Measurements from ENCODE around the gene CDC6. TPM values are rescaled to one million over a fixed set of nuclear protein-coding genes. Genes with fewer than 3 reads are reported as not detected.
A peak's percentile ranks its signal among the peaks of the same experiment; 100 is the strongest.

CDC6 gene
- total RNA-seq, 1 donor from 2014 or later, result 3.7 TPM

DNA sequence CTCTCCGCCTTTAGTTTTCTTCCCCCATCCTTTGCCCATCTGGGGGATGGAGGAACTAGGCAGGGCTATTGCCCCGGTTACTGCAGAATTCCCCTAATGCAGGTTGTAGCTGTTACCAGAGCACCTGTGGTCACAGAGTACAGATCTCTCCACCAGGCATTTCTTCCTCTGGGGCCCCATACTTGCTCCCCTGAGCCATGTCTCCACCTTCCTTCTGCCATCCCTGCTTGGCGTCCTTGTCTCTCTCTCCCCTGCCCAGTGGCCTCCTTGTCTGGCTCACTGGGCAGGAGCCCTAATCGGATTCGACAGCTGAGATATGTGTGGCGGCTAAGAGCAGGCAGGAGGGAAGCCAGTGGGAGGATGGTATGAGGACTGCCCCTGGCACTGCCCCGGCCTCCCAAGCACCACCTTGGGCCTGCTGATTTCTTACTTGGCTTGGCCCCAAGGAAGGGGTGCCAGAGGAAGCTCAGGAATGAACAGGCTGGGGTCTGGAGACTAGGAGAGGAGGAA is 23.3 kb downstream of the CDC6 start:
- Histone ChIP-seq H3K27me3 (no peaks in the 10 kb centered on the region), H3K4me3 (no peak overlapping the region), H3K4me1 (peaks cover 100% of the 10 kb centered on the region), H3K36me3 (no peaks in the 10 kb centered on the region), H3K9me3 (no peaks in the 10 kb centered on the region), H3K27ac (peak overlapping the region; percentile 70)
- intact Hi-C loops (cut with DNase I), result no loop called here
- DNase-seq (ENCODE audit: extremely low spot score in 2 of 2), result peak in 1 of 2 donors; percentile 92
- TF ChIP-seq POLR2AphosphoS5 (IDR thresholded peaks at IDR 0.05; ENCODE audit: insufficient read depth in 1 of 2, low read depth in 1 of 2), result no peak
- no peak for TF ChIP-seq POLR2A (IDR thresholded peaks at IDR 0.05)
- no peak for TF ChIP-seq CTCF (IDR thresholded peaks at IDR 0.05)

DNA sequence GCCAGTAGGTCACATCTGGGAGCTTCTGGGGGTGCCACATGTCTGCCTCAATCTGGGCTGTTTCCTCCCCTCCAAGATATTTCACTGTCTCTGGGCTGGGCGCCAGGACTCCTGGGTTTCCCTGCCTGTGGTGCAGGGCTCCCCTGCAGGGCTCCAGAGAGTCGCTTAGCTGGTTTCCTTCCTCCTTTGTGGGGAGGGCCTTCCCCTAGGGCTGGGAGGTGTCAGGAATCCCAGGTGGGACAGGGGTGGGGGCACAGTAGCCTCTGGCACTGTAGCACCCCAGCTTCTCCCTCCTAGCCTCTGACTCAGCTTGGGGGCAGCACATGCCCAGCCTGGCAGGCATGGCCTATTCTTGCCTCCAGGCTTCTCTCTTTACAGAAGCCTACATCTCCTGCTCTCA is 23.9 kb downstream of the CDC6 start:
- H3K27ac ChIP-seq, result peak overlapping the region; percentile 70
- no peak overlapping the region for H3K4me3 ChIP-seq
- intact Hi-C loops (cut with DNase I), result no loop called here
- no peaks in the 10 kb centered on the region for H3K36me3 ChIP-seq
- TF ChIP-seq POLR2AphosphoS5 (IDR thresholded peaks at IDR 0.05; ENCODE audit: insufficient read depth in 1 of 2, low read depth in 1 of 2), result no peak
- TF ChIP-seq CTCF (IDR thresholded peaks at IDR 0.05), result no peak
- TF ChIP-seq POLR2A (IDR thresholded peaks at IDR 0.05), result no peak
- peak in 1 of 2 donors; percentile 94 for DNase-seq (ENCODE audit: extremely low spot score in 2 of 2)
- no peaks in the 10 kb centered on the region for H3K9me3 ChIP-seq
- H3K27me3 ChIP-seq, result no peaks in the 10 kb centered on the region
- peaks cover 100% of the 10 kb centered on the region for H3K4me1 ChIP-seq

GRCh38 chr17:40312131-40312731 is 24.6 kb downstream of the CDC6 start:
- Histone ChIP-seq H3K9me3 (no peaks in the 10 kb centered on the region), H3K4me3 (no peak overlapping the region), H3K27ac (peak overlapping the region; percentile 70), H3K27me3 (no peaks in the 10 kb centered on the region), H3K36me3 (no peaks in the 10 kb centered on the region), H3K4me1 (peaks cover 100% of the 10 kb centered on the region)
- intact Hi-C loops (cut with DNase I), result no loop called here
- DNase-seq (ENCODE audit: extremely low spot score in 2 of 2), result no peak
- TF ChIP-seq CTCF (IDR thresholded peaks at IDR 0.05) (no peak), POLR2AphosphoS5 (IDR thresholded peaks at IDR 0.05; ENCODE audit: insufficient read depth in 1 of 2, low read depth in 1 of 2) (no peak), POLR2A (IDR thresholded peaks at IDR 0.05) (no peak)

DNA sequence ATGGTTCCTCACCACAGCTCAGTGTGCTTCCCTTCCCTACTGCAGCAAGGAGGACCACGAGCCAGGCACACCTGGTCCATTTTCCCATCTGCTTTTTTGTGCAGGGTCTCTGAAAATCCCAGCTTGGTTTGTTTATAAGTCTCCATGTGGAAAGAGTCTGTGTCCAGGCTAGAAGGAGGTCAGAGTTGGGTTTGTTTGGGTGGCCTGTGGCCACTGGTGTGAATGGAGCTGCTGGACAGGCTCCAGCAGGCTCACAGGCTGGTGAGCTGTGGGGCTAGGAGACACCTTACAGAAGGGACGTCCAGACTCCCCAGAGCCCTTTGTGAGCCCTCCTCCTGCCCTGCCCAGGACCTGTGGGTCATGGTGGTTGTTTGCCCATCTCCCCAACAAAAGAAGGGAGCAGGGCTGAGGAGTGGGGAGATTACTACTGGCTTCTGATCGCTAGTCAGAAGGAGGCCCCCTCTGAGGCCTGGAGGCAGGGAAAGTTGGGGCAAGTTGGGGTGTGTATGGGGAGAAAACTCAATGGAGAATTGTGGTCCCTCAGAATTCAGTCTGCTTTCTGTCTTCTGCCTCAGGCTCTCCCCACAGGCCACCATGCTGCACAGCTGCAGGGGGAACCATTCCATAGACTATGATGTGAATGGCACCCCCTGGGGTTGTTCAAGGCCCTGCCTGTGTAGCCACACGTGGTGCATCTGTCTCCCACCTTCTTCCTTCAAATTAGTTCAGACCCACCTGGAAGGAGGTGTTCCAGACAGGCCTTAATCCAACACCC is 25.4 kb downstream of the CDC6 start:
- peak overlapping the region; percentile 70 for H3K27ac ChIP-seq
- H3K9me3 ChIP-seq, result no peaks in the 10 kb centered on the region
- intact Hi-C loops (cut with DNase I), result no loop called here
- H3K4me1 ChIP-seq, result peaks cover 98% of the 10 kb centered on the region
- TF ChIP-seq CTCF (IDR thresholded peaks at IDR 0.05) (no peak), POLR2A (IDR thresholded peaks at IDR 0.05) (no peak), POLR2AphosphoS5 (IDR thresholded peaks at IDR 0.05; ENCODE audit: insufficient read depth in 1 of 2, low read depth in 1 of 2) (no peak)
- DNase-seq (ENCODE audit: extremely low spot score in 2 of 2), result no peak
- no peaks in the 10 kb centered on the region for H3K27me3 ChIP-seq
- H3K4me3 ChIP-seq, result no peak overlapping the region
- H3K36me3 ChIP-seq, result no peaks in the 10 kb centered on the region
